MM.1S (cell line): ENCODE measurements around the gene ANKUB1.

Experiments
- EZH2 ChIP-seq: fragments of 300-600 bp; sonication (generic); optimal IDR thresholded peaks from 2 replicates; pipeline ENCODE3; 2017; ENCODE audit warnings: low read depth, mild to moderate bottlenecking, antibody characterized with exemption, low read length, mixed read lengths
- EZH2phosphoT487 ChIP-seq: fragments of 300-600 bp; sonication (generic); IDR thresholded peaks from 2 replicates; pipeline ENCODE4 v1.6.1; 2018; ENCODE audit warnings: antibody characterized with exemption, low read length
- TF ChIP-seq, protein P1 (sequence below): fragments of 300-600 bp; sonication (generic); IDR thresholded peaks from 2 replicates; pipeline ENCODE4 v1.5.1; 2016; ENCODE audit warnings: antibody characterized with exemption, low read length, mixed read lengths

DNA sequence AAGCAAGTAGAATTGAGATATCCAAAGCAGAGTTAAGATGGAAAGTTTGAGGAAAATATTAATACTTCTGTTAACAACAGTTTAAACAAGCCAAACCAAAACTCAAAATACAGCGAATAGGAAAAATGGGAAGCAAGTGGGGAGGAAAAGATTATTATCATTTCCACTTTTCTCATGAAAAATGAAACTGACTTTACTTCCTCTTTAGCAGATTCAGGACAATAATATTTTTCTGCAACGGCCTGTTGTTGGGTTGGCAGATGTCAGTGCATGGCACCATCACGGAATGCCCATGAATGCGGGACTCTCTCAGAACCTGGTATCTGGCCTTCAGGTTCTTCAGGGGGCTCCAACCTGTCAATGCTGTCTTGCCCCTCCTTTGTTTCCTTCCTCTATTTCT lies 11.1 kb downstream of the ANKUB1 start:
- TF ChIP-seq, protein P1, sequence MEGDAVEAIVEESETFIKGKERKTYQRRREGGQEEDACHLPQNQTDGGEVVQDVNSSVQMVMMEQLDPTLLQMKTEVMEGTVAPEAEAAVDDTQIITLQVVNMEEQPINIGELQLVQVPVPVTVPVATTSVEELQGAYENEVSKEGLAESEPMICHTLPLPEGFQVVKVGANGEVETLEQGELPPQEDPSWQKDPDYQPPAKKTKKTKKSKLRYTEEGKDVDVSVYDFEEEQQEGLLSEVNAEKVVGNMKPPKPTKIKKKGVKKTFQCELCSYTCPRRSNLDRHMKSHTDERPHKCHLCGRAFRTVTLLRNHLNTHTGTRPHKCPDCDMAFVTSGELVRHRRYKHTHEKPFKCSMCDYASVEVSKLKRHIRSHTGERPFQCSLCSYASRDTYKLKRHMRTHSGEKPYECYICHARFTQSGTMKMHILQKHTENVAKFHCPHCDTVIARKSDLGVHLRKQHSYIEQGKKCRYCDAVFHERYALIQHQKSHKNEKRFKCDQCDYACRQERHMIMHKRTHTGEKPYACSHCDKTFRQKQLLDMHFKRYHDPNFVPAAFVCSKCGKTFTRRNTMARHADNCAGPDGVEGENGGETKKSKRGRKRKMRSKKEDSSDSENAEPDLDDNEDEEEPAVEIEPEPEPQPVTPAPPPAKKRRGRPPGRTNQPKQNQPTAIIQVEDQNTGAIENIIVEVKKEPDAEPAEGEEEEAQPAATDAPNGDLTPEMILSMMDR: no peak
- TF ChIP-seq EZH2 (no peak), EZH2phosphoT487 (no peak)
